ENCODE data around the gene KAZN.

- TF ChIP-seq CTCF (IDR thresholded peaks at IDR 0.05; ENCODE audit: low read depth, low read length, poor library complexity, severe bottlenecking): peak; percentile 87
- TF ChIP-seq EZH2phosphoT487 (IDR thresholded peaks at IDR 0.05; ENCODE audit: borderline replicate concordance, low read length): no peak
These were observed 530.2 kb downstream of the KAZN start for GRCh38 chr1:15128520-15129313.
